Gastroesophageal sphincter (tissue), 4 donors: ENCODE results near the gene TMEM135. TPM values are rescaled to one million over a fixed set of nuclear protein-coding genes. Genes with fewer than 3 reads are reported as not detected.

Experiments used
- ATAC-seq: fragments of 150-250 bp; one replicate; pipeline ENCODE4 v1.9.1; 2016; ENCODE audit warnings: mild to moderate bottlenecking, moderate library complexity
- H3K27ac ChIP-seq, 4 donors: fragments of 200-600 bp; sonication (generic) in 3 of 4; 1 replicate in 3 of 4; 2 replicates in 1 of 4; pipeline ENCODE4 v1.5.1; 2016 to 2019
- H3K27me3 ChIP-seq: fragments of 200-600 bp; sonication (generic); one replicate; pipeline ENCODE4 v1.5.1; 2019
- H3K36me3 ChIP-seq, 2 donors: fragments of 200-600 bp; sonication (generic); one replicate each; pipeline ENCODE4 v1.5.1; 2019; ENCODE audit warnings: control low read depth in 1 of 2
- H3K4me1 ChIP-seq, 3 donors: fragments of 200-600 bp; sonication (generic); 1 replicate in 2 of 3; 2 replicates in 1 of 3; pipeline ENCODE4 v1.5.1; 2016 to 2019; ENCODE audit warnings: control low read depth in 2 of 3
- H3K4me3 ChIP-seq, 2 donors: fragments of 200-600 bp; sonication (generic); one replicate each; pipeline ENCODE4 v1.5.1; 2019; ENCODE audit warnings: mild to moderate bottlenecking in 1 of 2, moderate library complexity in 1 of 2
- H3K9me3 ChIP-seq, 3 donors: fragments of 200-600 bp; sonication (generic); one replicate each; pipeline ENCODE4 v1.5.1; 2017 to 2019; ENCODE audit warnings: control low read depth in 2 of 3
- CTCF ChIP-seq, 4 experiments: fragments of 200-600 bp in 2 of 4; fragments of 450-650 bp in 2 of 4; sonication (generic) in 1 of 4; IDR thresholded peaks; one replicate each; pipeline ENCODE4 v1.5.1; 2017 to 2019; ENCODE audit warnings: antibody characterized with exemption in 4 of 4, mild to moderate bottlenecking in 2 of 4, moderate library complexity in 2 of 4
- EP300 ChIP-seq: sonication (generic); formaldehyde crosslinking; IDR thresholded peaks from one replicate; pipeline ENCODE4 v1.6.1; 2017; ENCODE audit warnings: antibody characterized with exemption, mild to moderate bottlenecking
- POLR2A ChIP-seq, 2 donors: fragments of 450-650 bp; IDR thresholded peaks; one replicate each; pipeline ENCODE4 v1.6.1; 2017; ENCODE audit warnings: antibody characterized with exemption in 2 of 2, mild to moderate bottlenecking in 2 of 2, moderate library complexity in 1 of 2
- POLR2AphosphoS5 ChIP-seq: sonication (generic); formaldehyde crosslinking; IDR thresholded peaks from one replicate; pipeline ENCODE4 v1.6.1; 2017; ENCODE audit warnings: antibody characterized with exemption
- WGBS, 2 donors: methylation state at CpG; one replicate each; pipeline ENCODE4 v1.1.5; 2018; ENCODE audit warnings: low coverage in 1 of 2; 5-methylcytosine and 5-hydroxymethylcytosine counted together
- total RNA-seq, 4 donors: library from RNA; depleted of rRNA; stranded (reverse); fragments of >200 nt; gene quantifications; one replicate each; pipeline ENCODE4 v1.1.0, GENCODE V29; 2016

TMEM135 gene
- total RNA-seq, 4 donors from 2014 or later = 9.6 to 25.7 (median 17.0) TPM

- Histone ChIP-seq H3K9me3 (no peaks in the 10 kb centered on the region), H3K27me3 (no peaks in the 10 kb centered on the region), H3K4me1 (peaks cover 0 to 13% (median 0%) of the 10 kb centered on the region in 3 donors), H3K36me3 (no peaks in the 10 kb centered on the region), H3K27ac (no peak overlapping the region), H3K4me3 (no peak overlapping the region)
- no peak for TF ChIP-seq POLR2AphosphoS5
- TF ChIP-seq CTCF (IDR thresholded peaks at IDR 0.05) = no peak
- TF ChIP-seq POLR2A (IDR thresholded peaks at IDR 0.05) = no peak
- TF ChIP-seq EP300 = no peak
- ATAC-seq = no peak
- 100% methylated on average over 1 of the region's 1 CpG; no CpG with 5 or more reads in 1 of the 2 donors for WGBS, 2 donors
Observed at GRCh38 chr11:87215236-87215635, 177.5 kb downstream of the TMEM135 start.

- H3K4me3 ChIP-seq = no peak overlapping the region
- no peaks in the 10 kb centered on the region for H3K27me3 ChIP-seq
- no peaks in the 10 kb centered on the region for H3K9me3 ChIP-seq
- no peaks in the 10 kb centered on the region for H3K36me3 ChIP-seq
- H3K27ac ChIP-seq = peak overlapping the region in 1 of 4 donors; percentile 17
- TF ChIP-seq POLR2A (IDR thresholded peaks at IDR 0.05) (no peak), CTCF (IDR thresholded peaks at IDR 0.05) (no peak), EP300 (no peak), POLR2AphosphoS5 (no peak)
- peaks cover 0 to 23% (median 0%) of the 10 kb centered on the region in 3 donors for H3K4me1 ChIP-seq
- ATAC-seq = no peak
- WGBS, 2 donors = 81 to 85% methylated on average over 3 of the region's 4 CpGs
Observed at GRCh38 chr11:87219266-87219665, 181.5 kb downstream of the TMEM135 start.

GRCh38 chr11:87223816-87224215 is 186.1 kb downstream of the TMEM135 start:
- no peaks in the 10 kb centered on the region for H3K9me3 ChIP-seq
- no peak overlapping the region for H3K27ac ChIP-seq
- no peak overlapping the region for H3K4me3 ChIP-seq
- TF ChIP-seq CTCF (IDR thresholded peaks at IDR 0.05) = no peak
- no peak for TF ChIP-seq POLR2A (IDR thresholded peaks at IDR 0.05)
- no peak for TF ChIP-seq EP300
- peaks cover 0 to 30% (median 0%) of the 10 kb centered on the region in 3 donors for H3K4me1 ChIP-seq
- no peak for ATAC-seq
- H3K27me3 ChIP-seq = no peaks in the 10 kb centered on the region
- WGBS, 2 donors = 89 to 93% methylated on average over 1 to 2 of the region's 2 CpGs
- H3K36me3 ChIP-seq = no peaks in the 10 kb centered on the region

- 64% methylated on average over 1 of the region's 1 CpG for WGBS, 2 donors
- no peak overlapping the region for H3K27ac ChIP-seq
Observed at GRCh38 chr11:87224486-87224885, 186.8 kb downstream of the TMEM135 start.

More at GRCh38 chr11:87224486-87224885, 186.8 kb downstream of the TMEM135 start:
- peaks cover 0 to 25% (median 0%) of the 10 kb centered on the region in 3 donors for H3K4me1 ChIP-seq
- no peaks in the 10 kb centered on the region for H3K9me3 ChIP-seq
- TF ChIP-seq POLR2AphosphoS5 (no peak), EP300 (no peak), CTCF (IDR thresholded peaks at IDR 0.05) (no peak), POLR2A (IDR thresholded peaks at IDR 0.05) (no peak)
- H3K4me3 ChIP-seq = no peak overlapping the region
- H3K36me3 ChIP-seq = no peaks in the 10 kb centered on the region
- no peaks in the 10 kb centered on the region for H3K27me3 ChIP-seq
- ATAC-seq = no peak
